GM23338 (cell line): ENCODE measurements around the gene PPHLN1. TPM values are rescaled to one million over a fixed set of nuclear protein-coding genes. Genes with fewer than 3 reads are reported as not detected.

Experiments used
- ATAC-seq: fragments of 200-7000 bp; cut with Tn5 transposase; 3 replicates; pipeline ENCODE4 v1.9.1; 2020
- DNase-seq: peaks from one replicate; pipeline ENCODE4 v3.0.0-alpha.2; 2015; ENCODE audit warnings: low spot score
- H2AFZ ChIP-seq: fragments of 200-600 bp; sonication (generic); 2 replicates; pipeline ENCODE4 v1.8.0; 2016; ENCODE audit warnings: antibody characterized with exemption, mild to moderate bottlenecking, moderate library complexity
- H3F3A ChIP-seq: fragments of 200-600 bp; sonication (generic); replicated peaks from 2 replicates; pipeline ENCODE4 v1.8.0; 2017; ENCODE audit warnings: antibody characterized with exemption, mixed run types, low read depth
- H3K27ac ChIP-seq: fragments of 200-600 bp; sonication (generic); 2 replicates; pipeline ENCODE4 v1.6.1; 2016; ENCODE audit warnings: low read depth
- H3K27me3 ChIP-seq: fragments of 200-600 bp; sonication (generic); 2 replicates; pipeline ENCODE4 v1.8.0; 2016; ENCODE audit warnings: mild to moderate bottlenecking, mixed run types, moderate library complexity; ENCODE audit not compliant: insufficient read depth
- H3K36me3 ChIP-seq: fragments of 200-600 bp; sonication (generic); 2 replicates; pipeline ENCODE4 v1.8.0; 2016; ENCODE audit warnings: mild to moderate bottlenecking; ENCODE audit not compliant: insufficient read depth
- H3K4me1 ChIP-seq: fragments of 200-600 bp; sonication (generic); 2 replicates; pipeline ENCODE4 v1.8.0; 2016; ENCODE audit warnings: mild to moderate bottlenecking, moderate library complexity; ENCODE audit not compliant: insufficient read depth
- H3K4me2 ChIP-seq: fragments of 200-600 bp; sonication (generic); 2 replicates; pipeline ENCODE4 v1.7.1; 2017; ENCODE audit warnings: mixed run types
- H3K4me3 ChIP-seq: fragments of 200-600 bp; sonication (generic); 2 replicates; pipeline ENCODE4 v1.6.1; 2016; ENCODE audit warnings: mixed run types
- H3K79me2 ChIP-seq: fragments of 200-600 bp; sonication (generic); replicated peaks from 2 replicates; pipeline ENCODE4 v1.8.0; 2017; ENCODE audit warnings: mild to moderate bottlenecking; ENCODE audit not compliant: insufficient read depth
- H3K9me2 ChIP-seq: fragments of 200-600 bp; sonication (generic); 2 replicates; pipeline ENCODE4 v1.8.0; 2017; ENCODE audit not compliant: insufficient read depth
- H4K20me1 ChIP-seq: fragments of 200-600 bp; sonication (generic); replicated peaks from 2 replicates; pipeline ENCODE4 v1.8.0; 2017; ENCODE audit warnings: mild to moderate bottlenecking; ENCODE audit not compliant: insufficient read depth
- H3K27ac Mint-ChIP-seq: 2 replicates; pipeline ENCODE4 v1.8.0; 2020; ENCODE audit warnings: inconsistent platforms, mild to moderate bottlenecking, moderate library complexity, mixed read lengths
- H3K27me3 Mint-ChIP-seq: 3 replicates; pipeline ENCODE4 v1.8.0; 2022; ENCODE audit warnings: low read depth, mild to moderate bottlenecking, moderate library complexity, mixed read lengths, inconsistent platforms; ENCODE audit not compliant: insufficient read depth, poor library complexity
- H3K36me3 Mint-ChIP-seq: 3 replicates; pipeline ENCODE4 v1.8.0; 2021; ENCODE audit warnings: low read depth, mild to moderate bottlenecking, inconsistent platforms, moderate library complexity, mixed read lengths
- H3K4me1 Mint-ChIP-seq: 3 replicates; pipeline ENCODE4 v1.8.0; 2020; ENCODE audit warnings: mild to moderate bottlenecking, inconsistent platforms, mixed read lengths
- H3K4me3 Mint-ChIP-seq: 3 replicates; pipeline ENCODE4 v1.8.0; 2021; ENCODE audit warnings: moderate library complexity, mild to moderate bottlenecking, inconsistent platforms, mixed read lengths
- H3K9me3 Mint-ChIP-seq: 3 replicates; pipeline ENCODE4 v1.8.0; 2020; ENCODE audit warnings: moderate library complexity, mild to moderate bottlenecking, inconsistent platforms, mixed read lengths
- CREB1 ChIP-seq: fragments of 250-450 bp; sonication (Bioruptor Pico); IDR thresholded peaks from 2 replicates; pipeline ENCODE4 v1.5.0; 2020; ENCODE audit warnings: low read depth, mild to moderate bottlenecking, moderate library complexity
- EZH2 ChIP-seq: fragments of 200-600 bp; sonication (generic); IDR thresholded peaks from one replicate; pipeline ENCODE4 v1.8.0; 2017; ENCODE audit warnings: antibody characterized with exemption, mild to moderate bottlenecking, low read depth; ENCODE audit not compliant: unreplicated experiment
- EZH2phosphoT487 ChIP-seq: fragments of 200-600 bp; sonication (generic); IDR thresholded peaks from one replicate; pipeline ENCODE4 v1.8.1; 2018; ENCODE audit warnings: antibody characterized with exemption; ENCODE audit not compliant: unreplicated experiment
- JUNB ChIP-seq: IDR thresholded peaks from one replicate; pipeline ENCODE4 v1.6.1; 2016; ENCODE audit warnings: antibody characterized with exemption; ENCODE audit not compliant: unreplicated experiment
- NANOG ChIP-seq: IDR thresholded peaks from 2 replicates; pipeline ENCODE4 v1.6.1; 2016; ENCODE audit warnings: antibody characterized with exemption, borderline replicate concordance
- POLR2AphosphoS5 ChIP-seq: IDR thresholded peaks from 2 replicates; pipeline ENCODE4 v1.6.1; 2016; ENCODE audit warnings: antibody characterized with exemption, low read depth
- STAT1 ChIP-seq: IDR thresholded peaks from one replicate; pipeline ENCODE4 v1.6.1; 2016; ENCODE audit warnings: antibody characterized with exemption; ENCODE audit not compliant: unreplicated experiment
- ZNF114 ChIP-seq: fragments of 250-450 bp; sonication (Bioruptor Pico); IDR thresholded peaks from 2 replicates; pipeline ENCODE4 v1.5.0; 2020; ENCODE audit warnings: mild to moderate bottlenecking, moderate library complexity
- ZNF331 ChIP-seq: fragments of 250-450 bp; sonication (Bioruptor Pico); IDR thresholded peaks from 2 replicates; pipeline ENCODE4 v1.5.0; 2020; ENCODE audit warnings: low read depth, mild to moderate bottlenecking, moderate library complexity
- polyA plus RNA-seq: library from polyadenylated mRNA; unstranded; fragments of >200 nt; fragmentation: Nextera tagmentation; extraction: Ambion mirVana; gene quantifications from 2 replicates; pipeline ENCODE4 v1.2.1, GENCODE V29; 2016
- total RNA-seq: library from RNA; depleted of rRNA; stranded (reverse); fragments of >200 nt; shearing (Covaris generic); gene quantifications from 2 replicates; pipeline ENCODE4 v1.2.3, GENCODE V29; 2014
- TF ChIP-seq, protein P1 (sequence below): IDR thresholded peaks from one replicate; pipeline ENCODE4 v1.6.1; 2018; ENCODE audit warnings: antibody characterized with exemption; ENCODE audit not compliant: unreplicated experiment
- TF ChIP-seq, protein P2 (sequence below): IDR thresholded peaks from 2 replicates; pipeline ENCODE4 v1.6.1; 2016; ENCODE audit warnings: antibody characterized with exemption
- TF ChIP-seq, protein P3 (sequence below), 2 experiments: fragments of 200-600 bp in 1 of 2; sonication (generic) in 1 of 2; conservative IDR thresholded peaks; 2 replicates each; pipeline versions ENCODE4 v1.5.1 to v1.6.1; 2016 to 2017; ENCODE audit warnings: antibody characterized with exemption in 2 of 2, low read depth in 2 of 2, mild to moderate bottlenecking in 2 of 2, moderate library complexity in 1 of 2

PPHLN1 gene
- total and polyA plus RNA-seq, 2 experiments from 2014 or later: 93.0 to 103 TPM

DNA sequence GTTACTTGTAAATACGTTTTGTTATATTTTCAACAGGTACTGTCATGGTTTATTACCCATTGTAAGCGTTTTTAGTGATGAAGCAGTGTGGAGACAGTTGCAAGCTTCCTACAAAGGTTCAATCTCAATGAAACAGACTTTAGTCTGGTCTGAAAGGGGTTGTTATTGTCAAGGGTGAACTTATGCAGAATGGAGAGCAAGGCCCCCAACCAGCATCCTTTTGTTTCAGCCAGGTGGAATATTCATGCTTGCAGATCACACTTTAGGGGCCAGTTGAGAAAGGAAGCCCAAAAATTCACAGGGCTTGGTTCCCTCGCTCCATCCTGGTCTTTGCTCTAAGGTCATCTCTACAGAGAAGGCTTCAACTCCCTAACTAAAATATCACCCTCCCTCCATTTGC is 159.9 kb downstream of the PPHLN1 start (continued):
- TF ChIP-seq, protein P1, sequence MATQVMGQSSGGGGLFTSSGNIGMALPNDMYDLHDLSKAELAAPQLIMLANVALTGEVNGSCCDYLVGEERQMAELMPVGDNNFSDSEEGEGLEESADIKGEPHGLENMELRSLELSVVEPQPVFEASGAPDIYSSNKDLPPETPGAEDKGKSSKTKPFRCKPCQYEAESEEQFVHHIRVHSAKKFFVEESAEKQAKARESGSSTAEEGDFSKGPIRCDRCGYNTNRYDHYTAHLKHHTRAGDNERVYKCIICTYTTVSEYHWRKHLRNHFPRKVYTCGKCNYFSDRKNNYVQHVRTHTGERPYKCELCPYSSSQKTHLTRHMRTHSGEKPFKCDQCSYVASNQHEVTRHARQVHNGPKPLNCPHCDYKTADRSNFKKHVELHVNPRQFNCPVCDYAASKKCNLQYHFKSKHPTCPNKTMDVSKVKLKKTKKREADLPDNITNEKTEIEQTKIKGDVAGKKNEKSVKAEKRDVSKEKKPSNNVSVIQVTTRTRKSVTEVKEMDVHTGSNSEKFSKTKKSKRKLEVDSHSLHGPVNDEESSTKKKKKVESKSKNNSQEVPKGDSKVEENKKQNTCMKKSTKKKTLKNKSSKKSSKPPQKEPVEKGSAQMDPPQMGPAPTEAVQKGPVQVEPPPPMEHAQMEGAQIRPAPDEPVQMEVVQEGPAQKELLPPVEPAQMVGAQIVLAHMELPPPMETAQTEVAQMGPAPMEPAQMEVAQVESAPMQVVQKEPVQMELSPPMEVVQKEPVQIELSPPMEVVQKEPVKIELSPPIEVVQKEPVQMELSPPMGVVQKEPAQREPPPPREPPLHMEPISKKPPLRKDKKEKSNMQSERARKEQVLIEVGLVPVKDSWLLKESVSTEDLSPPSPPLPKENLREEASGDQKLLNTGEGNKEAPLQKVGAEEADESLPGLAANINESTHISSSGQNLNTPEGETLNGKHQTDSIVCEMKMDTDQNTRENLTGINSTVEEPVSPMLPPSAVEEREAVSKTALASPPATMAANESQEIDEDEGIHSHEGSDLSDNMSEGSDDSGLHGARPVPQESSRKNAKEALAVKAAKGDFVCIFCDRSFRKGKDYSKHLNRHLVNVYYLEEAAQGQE: no peak
- no peak for TF ChIP-seq EZH2phosphoT487
- no peak for TF ChIP-seq EZH2
- TF ChIP-seq NANOG: peak; percentile 74; the same call in 1 of the 2 replicates
- TF ChIP-seq, protein P2, sequence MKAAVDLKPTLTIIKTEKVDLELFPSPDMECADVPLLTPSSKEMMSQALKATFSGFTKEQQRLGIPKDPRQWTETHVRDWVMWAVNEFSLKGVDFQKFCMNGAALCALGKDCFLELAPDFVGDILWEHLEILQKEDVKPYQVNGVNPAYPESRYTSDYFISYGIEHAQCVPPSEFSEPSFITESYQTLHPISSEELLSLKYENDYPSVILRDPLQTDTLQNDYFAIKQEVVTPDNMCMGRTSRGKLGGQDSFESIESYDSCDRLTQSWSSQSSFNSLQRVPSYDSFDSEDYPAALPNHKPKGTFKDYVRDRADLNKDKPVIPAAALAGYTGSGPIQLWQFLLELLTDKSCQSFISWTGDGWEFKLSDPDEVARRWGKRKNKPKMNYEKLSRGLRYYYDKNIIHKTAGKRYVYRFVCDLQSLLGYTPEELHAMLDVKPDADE: no peak
- TF ChIP-seq, protein P3, sequence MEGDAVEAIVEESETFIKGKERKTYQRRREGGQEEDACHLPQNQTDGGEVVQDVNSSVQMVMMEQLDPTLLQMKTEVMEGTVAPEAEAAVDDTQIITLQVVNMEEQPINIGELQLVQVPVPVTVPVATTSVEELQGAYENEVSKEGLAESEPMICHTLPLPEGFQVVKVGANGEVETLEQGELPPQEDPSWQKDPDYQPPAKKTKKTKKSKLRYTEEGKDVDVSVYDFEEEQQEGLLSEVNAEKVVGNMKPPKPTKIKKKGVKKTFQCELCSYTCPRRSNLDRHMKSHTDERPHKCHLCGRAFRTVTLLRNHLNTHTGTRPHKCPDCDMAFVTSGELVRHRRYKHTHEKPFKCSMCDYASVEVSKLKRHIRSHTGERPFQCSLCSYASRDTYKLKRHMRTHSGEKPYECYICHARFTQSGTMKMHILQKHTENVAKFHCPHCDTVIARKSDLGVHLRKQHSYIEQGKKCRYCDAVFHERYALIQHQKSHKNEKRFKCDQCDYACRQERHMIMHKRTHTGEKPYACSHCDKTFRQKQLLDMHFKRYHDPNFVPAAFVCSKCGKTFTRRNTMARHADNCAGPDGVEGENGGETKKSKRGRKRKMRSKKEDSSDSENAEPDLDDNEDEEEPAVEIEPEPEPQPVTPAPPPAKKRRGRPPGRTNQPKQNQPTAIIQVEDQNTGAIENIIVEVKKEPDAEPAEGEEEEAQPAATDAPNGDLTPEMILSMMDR (conservative IDR thresholded peaks at IDR 0.05; ENCODE audit: low read depth in 2 of 2): no peak
- TF ChIP-seq CREB1 (CRISPR knock-in tag): no peak
- TF ChIP-seq ZNF114 (CRISPR knock-in tag): no peak
- no peak for TF ChIP-seq STAT1
- TF ChIP-seq ZNF331 (CRISPR knock-in tag): no peak

DNA sequence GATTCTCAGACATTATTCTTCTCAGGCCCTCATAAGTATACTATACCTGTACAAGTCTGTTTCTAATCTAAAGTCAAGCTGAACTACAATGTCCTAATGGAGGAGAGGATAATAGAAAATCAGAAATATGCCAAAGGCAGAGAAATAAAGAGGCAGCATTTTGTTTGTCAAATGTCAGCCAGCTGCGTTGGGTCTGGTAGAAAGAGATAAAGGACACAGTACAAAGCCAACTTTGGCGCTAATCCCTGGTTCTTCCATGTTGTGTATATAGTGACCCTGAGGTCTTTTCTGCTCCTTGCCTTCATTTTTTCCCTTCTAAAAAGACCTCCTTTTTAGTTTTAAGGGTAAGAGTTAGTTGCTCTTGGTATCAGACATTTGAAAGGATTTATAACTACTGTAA is 160.4 kb downstream of the PPHLN1 start:
- peaks cover 2% of the 10 kb centered on the region; the same call in 1 of the 3 replicates for H3K9me3 Mint-ChIP-seq
- no peaks in the 10 kb centered on the region for H3K36me3 ChIP-seq
- peaks cover 49% of the 10 kb centered on the region for H3K4me1 Mint-ChIP-seq
- 0 out of 2 replicates have a peak, but pooled peaks cover 5% of the 10 kb centered on the region for H3F3A ChIP-seq
- DNase-seq (no peak), ATAC-seq (no peak)
- no peaks in the 10 kb centered on the region for H4K20me1 ChIP-seq
- H3K4me2 ChIP-seq: peak overlapping the region; percentile 67
- peak overlapping the region; percentile 40 for H3K27ac ChIP-seq
- H3K36me3 Mint-ChIP-seq: no peaks in the 10 kb centered on the region; the same call in 2 of the 3 replicates
- H3K4me1 ChIP-seq: peaks cover 31% of the 10 kb centered on the region
- no peaks in the 10 kb centered on the region for H3K9me2 ChIP-seq
- peak overlapping the region; percentile 65 for H3K4me3 Mint-ChIP-seq
- no peak overlapping the region for H2AFZ ChIP-seq
- H3K27ac Mint-ChIP-seq: no peak overlapping the region
- peaks cover 27% of the 10 kb centered on the region for H3K27me3 Mint-ChIP-seq
- H3K4me3 ChIP-seq: peak overlapping the region; percentile 34
- peaks cover 12% of the 10 kb centered on the region for H3K79me2 ChIP-seq
- H3K27me3 ChIP-seq: peaks cover 47% of the 10 kb centered on the region
- TF ChIP-seq ZNF331 (CRISPR knock-in tag): no peak
- TF ChIP-seq, protein P2: no peak
- no peak for TF ChIP-seq POLR2AphosphoS5
- no peak for TF ChIP-seq EZH2phosphoT487
- no peak for TF ChIP-seq JUNB
- TF ChIP-seq, protein P3 (conservative IDR thresholded peaks at IDR 0.05; ENCODE audit: low read depth in 2 of 2): no peak
- TF ChIP-seq, protein P1: no peak
- no peak for TF ChIP-seq NANOG
